Fibroblast of mammary gland (primary cell): Measurements from ENCODE around the gene MCM5.
A peak's percentile ranks its signal among the peaks of the same experiment; 100 is the strongest.
"Not testable (repeated sequence)": the region's sequence is repeated elsewhere in the genome, so short reads cannot be mapped to it uniquely, and the experiment has no call there.

ENCODE experiments used
- DNase-seq: peaks from one replicate; pipeline ENCODE4 v3.0.0-alpha.2; 2010; ENCODE audit warnings: low read depth
- H3K4me3 ChIP-seq: 2 replicates; pipeline ENCODE4 v1.5.1; 2011; ENCODE audit warnings: low read depth, mild to moderate bottlenecking, low read length, moderate library complexity; ENCODE audit not compliant: control insufficient read depth
- CTCF ChIP-seq: conservative IDR thresholded peaks from 2 replicates; pipeline ENCODE4 v1.5.1; 2011; ENCODE audit warnings: low read depth, low read length, inconsistent platforms; ENCODE audit not compliant: control insufficient read depth, insufficient read depth

Gene MCM5

GRCh38 chr22:35455529-35455928 lies 55.6 kb downstream of the MCM5 start:
- no peak for DNase-seq
- H3K4me3 ChIP-seq, result no peak overlapping the region
- no peak for TF ChIP-seq CTCF

GRCh38 chr22:35456757-35457156 lies 56.8 kb downstream of the MCM5 start:
- no peak for DNase-seq
- H3K4me3 ChIP-seq, result no peak overlapping the region
- TF ChIP-seq CTCF, result no peak

DNA sequence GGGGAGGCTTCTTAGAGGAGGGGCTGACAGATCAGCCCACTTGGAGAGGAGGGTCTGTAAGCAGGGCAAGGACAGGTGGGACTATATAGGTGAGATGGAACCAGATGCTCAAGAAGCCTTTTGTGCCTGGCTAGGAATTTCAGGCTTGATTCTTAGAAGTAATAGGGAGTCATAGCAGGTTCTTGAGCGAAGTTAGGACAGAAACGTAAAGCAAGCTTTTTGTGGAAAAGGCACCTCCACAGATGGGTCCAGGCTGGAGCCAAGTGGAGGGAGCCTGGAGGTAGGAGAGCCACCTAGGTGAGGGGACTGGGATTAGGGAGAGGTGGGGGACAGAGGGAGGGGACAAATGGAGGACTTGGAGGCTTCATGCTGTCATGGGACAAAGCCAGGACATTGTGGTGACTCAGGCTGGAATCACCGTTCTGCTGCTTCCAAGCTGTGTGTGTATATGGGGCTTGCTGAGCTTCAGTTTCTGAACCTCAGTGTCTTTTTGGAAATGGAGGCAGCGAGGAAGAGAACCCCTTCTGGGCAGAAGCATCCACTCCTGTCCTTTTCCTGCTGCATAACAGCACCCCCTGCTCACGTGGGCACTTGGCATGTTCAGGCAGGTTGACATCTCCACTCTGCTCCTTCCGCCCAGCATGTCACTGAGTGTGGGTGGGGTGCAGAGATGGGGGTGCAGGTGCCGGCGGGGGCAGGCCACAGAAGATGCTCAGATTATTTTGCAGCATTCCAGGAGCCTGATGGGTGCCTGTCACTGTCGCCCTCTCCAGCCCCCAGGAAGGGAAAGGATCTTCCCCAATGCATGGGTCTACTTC lies 58.0 kb downstream of the MCM5 start:
- peak; percentile 42 for DNase-seq
- no peak overlapping the region for H3K4me3 ChIP-seq
- TF ChIP-seq CTCF, result no peak

- no peak for DNase-seq
- TF ChIP-seq CTCF, result no peak
- no peak overlapping the region for H3K4me3 ChIP-seq
Observed at GRCh38 chr22:35458547-35459422, 58.8 kb downstream of the MCM5 start.

DNA sequence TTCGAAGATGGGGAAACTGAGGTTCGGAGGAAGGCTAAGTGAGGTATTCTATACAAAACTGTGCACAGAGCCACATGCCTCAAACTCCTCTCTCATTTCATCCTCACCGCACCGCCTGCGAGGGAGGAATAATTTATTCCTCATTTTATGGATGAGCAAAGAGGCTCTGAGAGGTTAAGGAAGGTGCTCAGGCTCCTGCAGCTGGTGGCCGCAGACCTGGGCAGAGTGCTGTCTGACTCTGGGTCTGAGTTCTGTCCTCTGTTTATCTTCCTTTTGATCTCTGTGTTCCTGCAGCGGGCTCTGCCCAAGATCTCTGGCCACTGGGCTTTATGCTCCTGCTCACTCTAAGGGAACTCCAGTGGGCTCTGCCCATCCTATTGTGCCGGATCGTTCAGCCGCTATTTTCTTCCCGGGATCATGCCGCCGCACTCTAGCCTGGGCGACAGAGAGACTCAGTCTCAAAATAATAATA lies 59.5 kb downstream of the MCM5 start:
- H3K4me3 ChIP-seq, result no peak overlapping the region
- no peak for TF ChIP-seq CTCF
- no peak for DNase-seq

- H3K4me3 ChIP-seq, result not testable (repeated sequence)
Observed at GRCh38 chr22:35459976-35460375, 60.0 kb downstream of the MCM5 start.

DNA sequence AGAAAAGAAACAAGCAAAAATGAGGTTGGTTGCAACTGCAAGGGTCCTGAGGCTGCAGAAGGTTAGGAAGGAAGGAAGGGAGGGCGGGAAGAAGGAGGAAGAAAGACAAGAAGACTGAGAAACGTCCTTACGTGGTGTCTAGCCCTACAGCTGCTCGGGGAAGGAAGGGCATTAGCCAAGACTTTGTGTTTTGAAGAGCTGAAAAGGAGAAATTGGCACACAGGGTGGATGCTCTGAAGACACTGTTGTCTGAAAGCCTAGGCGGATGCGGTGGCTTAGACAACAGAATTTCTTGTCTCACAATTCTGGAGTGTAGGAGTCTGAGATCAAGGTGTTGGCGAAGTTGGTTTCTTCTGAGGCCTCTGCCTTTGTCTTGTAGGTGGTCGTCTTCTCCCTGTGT lies 60.7 kb downstream of the MCM5 start:
- H3K4me3 ChIP-seq, result no peak overlapping the region
- TF ChIP-seq CTCF, result no peak
- DNase-seq, result no peak

More at GRCh38 chr22:35459976-35460375, 60.0 kb downstream of the MCM5 start:
- not testable (repeated sequence) for DNase-seq
